ENCODE results near the gene PRDX4.
"Not testable (repeated sequence)": the region's sequence is repeated elsewhere in the genome, so short reads cannot be mapped to it uniquely, and the experiment has no call there.

The PRDX4 gene

GRCh38 chrX:23670528-23670927 is 3.2 kb downstream of the PRDX4 start:
- in situ Hi-C loops (cut with MboI; ENCODE audit: low sequenced_read_pairs) = no loop called here

DNA sequence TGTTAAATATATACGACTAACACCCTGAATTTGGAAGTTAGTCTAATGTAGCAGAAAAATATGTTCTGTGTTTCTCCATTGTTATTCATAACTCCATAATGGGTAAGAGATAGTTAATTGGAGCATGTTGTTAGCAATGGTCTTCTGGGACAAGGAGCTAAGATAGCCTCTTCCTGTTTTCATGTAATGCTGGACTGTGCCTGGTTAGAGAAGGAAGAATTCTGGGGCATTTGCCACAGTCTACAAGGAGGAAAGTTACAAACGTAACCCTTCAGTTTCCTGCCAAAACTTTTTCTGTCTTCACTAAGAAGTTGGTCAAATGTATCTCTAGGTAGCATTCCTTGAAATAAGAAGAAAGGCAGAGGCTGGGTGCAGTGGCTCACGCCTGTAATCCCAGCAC is 5.8 kb downstream of the PRDX4 start:
- in situ Hi-C loops (cut with MboI; ENCODE audit: low sequenced_read_pairs) = no loop called here

DNA sequence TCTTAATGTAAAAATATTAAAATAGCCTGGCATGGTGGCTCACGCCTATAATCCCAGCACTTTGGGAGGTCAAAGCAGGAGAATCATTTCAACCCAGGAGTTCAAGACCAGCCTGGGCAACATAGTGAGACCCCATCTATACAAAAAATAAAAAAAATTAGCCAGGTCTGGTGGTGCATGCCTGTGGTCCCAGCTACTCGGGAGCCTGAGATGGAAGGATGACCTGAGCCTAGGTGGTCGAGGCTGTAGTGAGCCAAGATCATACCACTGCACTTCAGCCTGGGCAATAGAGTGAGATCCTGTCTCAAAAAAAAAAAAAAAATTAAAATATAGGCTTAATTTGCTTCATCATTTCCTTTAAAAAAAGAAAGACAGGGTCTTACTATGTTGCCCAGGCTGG is 9.2 kb downstream of the PRDX4 start:
- in situ Hi-C loops (cut with MboI; ENCODE audit: low sequenced_read_pairs) = not testable (repeated sequence)

- in situ Hi-C loops (cut with MboI; ENCODE audit: low sequenced_read_pairs) = no loop called here
Measured at GRCh38 chrX:23692166-23692565, 24.9 kb downstream of the PRDX4 start.

DNA sequence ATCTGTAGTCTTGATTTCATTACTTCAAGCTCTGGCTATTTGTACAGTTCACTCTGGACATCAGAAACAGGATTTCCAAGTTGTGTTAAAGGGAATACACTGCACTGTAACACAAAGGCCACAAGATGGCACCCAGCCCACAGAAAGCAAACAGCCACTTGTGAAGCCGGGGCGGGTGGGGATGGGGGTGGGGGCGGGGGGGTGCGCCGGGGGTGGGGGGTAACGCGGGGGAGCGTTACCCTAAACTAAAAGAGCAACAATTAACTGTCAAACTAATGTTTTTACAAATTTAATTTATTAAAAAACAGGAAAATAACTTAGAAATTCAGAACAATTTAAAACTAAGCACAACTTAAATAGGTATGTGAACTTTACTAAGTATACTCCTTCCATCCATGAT is 27.3 kb downstream of the PRDX4 start:
- in situ Hi-C loops (cut with MboI; ENCODE audit: low sequenced_read_pairs) = no loop called here

DNA sequence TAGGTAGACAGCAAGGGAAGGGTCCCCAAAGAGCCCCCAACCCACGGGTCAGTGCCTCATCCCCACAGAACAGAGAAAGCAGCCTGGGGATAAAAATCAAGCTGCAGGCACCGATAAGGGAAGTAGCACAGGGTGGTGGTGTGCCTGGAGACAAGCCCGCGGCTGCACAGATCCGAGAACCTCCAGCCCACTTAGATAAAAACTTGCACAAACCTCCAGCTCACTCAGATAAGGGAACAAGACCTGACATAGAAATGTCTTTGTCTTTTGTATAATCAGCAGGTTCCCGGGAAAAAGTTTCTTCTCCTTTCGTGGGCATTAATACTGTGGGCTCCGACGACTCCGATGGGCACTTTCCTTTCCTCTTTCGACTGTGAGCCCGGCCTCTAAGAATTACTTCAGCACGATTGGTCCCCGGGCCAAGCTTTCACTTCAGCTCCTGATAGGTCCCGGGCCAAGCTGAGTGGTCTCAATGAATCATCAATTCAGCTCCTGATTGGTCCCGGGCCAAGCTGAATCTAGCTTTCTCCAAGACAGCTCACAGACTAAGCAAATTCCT is 32.4 kb downstream of the PRDX4 start:
- in situ Hi-C loops (cut with MboI; ENCODE audit: low sequenced_read_pairs) = no loop called here

- in situ Hi-C loops (cut with MboI; ENCODE audit: low sequenced_read_pairs) = no loop called here
Measured at GRCh38 chrX:23704673-23705206, 37.4 kb downstream of the PRDX4 start.

DNA sequence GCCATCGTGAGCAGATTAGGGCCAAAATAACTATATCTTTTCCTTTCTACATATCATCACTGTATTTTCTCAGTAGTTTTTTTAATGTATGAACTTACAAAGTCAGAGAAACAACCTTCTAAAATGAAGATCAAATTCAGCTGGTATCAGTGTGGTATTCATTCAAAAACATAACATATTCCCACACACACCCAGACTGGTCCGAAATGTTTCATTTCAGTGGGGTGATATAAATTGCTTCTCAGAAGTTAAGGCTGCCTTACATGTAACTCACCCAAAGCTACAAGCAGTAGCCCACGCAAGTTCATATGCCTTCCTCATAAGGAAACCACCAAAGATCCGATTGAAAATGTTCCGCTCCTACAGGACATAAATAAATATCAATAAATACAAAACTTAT is 37.9 kb downstream of the PRDX4 start:
- in situ Hi-C loops (cut with MboI; ENCODE audit: low sequenced_read_pairs) = no loop called here

DNA sequence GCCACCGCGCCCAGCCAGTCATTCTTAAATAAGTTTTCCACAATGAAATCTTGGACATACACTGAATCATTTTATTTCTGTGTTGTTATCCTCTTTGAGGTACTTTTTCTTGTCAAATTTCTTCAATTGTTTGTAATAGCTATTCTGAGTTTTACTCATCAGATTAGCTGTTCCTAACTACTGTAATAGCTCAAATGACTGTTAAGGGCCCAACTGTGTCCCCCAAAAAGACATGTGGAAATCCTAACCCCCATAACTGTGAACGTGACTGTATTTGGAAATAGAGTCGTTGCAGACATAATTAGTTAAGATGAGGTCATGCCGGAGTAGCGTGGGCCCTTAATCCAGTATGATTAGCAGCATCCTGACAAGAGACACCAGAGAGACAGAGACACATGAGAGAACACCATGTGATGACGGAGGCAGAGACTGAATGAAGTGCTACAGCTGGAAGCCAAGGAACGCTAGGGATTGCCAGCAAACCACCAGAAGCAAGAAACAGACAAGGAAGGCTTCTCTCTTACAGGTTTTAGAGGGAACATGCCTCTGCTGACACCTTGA is 52.9 kb downstream of the PRDX4 start:
- in situ Hi-C loops (cut with MboI; ENCODE audit: low sequenced_read_pairs) = no loop called here

- in situ Hi-C loops (cut with MboI; ENCODE audit: low sequenced_read_pairs) = no loop called here
Measured at GRCh38 chrX:23726191-23726590, 58.9 kb downstream of the PRDX4 start.

GRCh38 chrX:23727206-23727605 is 59.9 kb downstream of the PRDX4 start:
- in situ Hi-C loops (cut with MboI; ENCODE audit: low sequenced_read_pairs) = no loop called here

- in situ Hi-C loops (cut with MboI; ENCODE audit: low sequenced_read_pairs) = no loop called here
Measured at GRCh38 chrX:23729214-23729613, 61.9 kb downstream of the PRDX4 start.

- in situ Hi-C loops (cut with MboI; ENCODE audit: low sequenced_read_pairs) = no loop called here
Measured at GRCh38 chrX:23731951-23732350, 64.7 kb downstream of the PRDX4 start.

DNA sequence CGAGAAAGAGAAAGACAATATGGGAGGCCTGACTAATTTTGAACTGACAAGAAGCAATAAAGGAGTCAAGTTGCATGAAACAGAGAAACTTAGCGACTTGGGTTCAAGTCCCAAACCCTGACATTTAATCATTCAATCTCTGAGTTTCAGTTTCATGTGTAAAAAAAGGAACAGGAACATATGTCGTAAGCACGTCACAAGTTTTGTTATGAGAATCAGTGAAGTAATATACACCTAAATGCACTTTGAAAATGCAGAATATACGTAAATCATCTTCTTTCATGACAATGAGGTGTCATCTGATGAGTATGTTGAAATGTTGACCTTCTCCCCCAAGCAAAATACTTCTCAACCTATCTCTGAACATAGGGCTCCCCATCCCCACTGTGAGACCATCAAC is 65.4 kb downstream of the PRDX4 start:
- in situ Hi-C loops (cut with MboI; ENCODE audit: low sequenced_read_pairs) = no loop called here
